Measurements from ENCODE around the gene STARD9. TPM values are rescaled to one million over a fixed set of nuclear protein-coding genes. Genes with fewer than 3 reads are reported as not detected.

The STARD9 gene
- total RNA-seq, 4 donors from 2014 or later = 1.6 to 3.5 (median 2.0) TPM

- DNase-seq (no peak), ATAC-seq (no peak)
- no peak overlapping the region for H3K27ac ChIP-seq
- no peaks in the 10 kb centered on the region for H3K9me3 ChIP-seq
- no peaks in the 10 kb centered on the region for H3K4me1 ChIP-seq
- H3K36me3 ChIP-seq = peaks cover 0 to 68% of the 10 kb centered on the region in 2 donors
- no peak overlapping the region for H3K4me3 ChIP-seq
- TF ChIP-seq POLR2A (IDR thresholded peaks at IDR 0.05) (no peak), CTCF (IDR thresholded peaks at IDR 0.05 in 4 of 5, conservative IDR thresholded peaks at IDR 0.05 in 1 of 5) (no peak)
- no peaks in the 10 kb centered on the region for H3K27me3 ChIP-seq
- intact Hi-C loops (cut with DNase I; ENCODE audit: low total_unique reads) = no loop called here
- in situ Hi-C loops (cut with MboI; ENCODE audit: low sequenced_read_pairs in 4 of 4) = no loop called here
These were observed 145.6 kb downstream of the STARD9 start for GRCh38 chr15:42721016-42721415.

DNA sequence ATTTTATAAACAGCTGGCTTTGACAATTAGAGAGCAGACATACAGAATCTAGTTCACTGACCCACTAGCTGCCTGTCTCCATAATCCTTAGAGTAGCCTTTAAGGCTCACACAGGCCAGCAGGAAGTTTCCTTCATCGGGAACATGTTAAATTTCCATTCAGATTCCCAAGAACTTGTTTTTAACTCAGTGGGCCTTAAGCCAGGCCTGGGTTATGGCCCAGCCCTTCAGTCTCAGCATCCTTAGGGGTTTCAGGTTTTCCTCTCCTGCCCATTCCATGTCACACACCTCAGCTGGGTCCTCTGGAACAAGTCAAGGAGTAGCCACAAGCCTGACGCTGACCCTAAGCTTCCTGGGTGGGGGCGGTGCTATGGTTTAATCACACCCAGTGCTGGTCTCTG, 146.5 kb downstream of the STARD9 start:
- no peak overlapping the region for H3K27ac ChIP-seq
- DNase-seq = no peak
- ATAC-seq = no peak
- no peaks in the 10 kb centered on the region for H3K27me3 ChIP-seq
- in situ Hi-C loops (cut with MboI; ENCODE audit: low sequenced_read_pairs in 4 of 4) = no loop called here
- intact Hi-C loops (cut with DNase I; ENCODE audit: low total_unique reads) = no loop called here
- H3K36me3 ChIP-seq = peaks cover 0 to 76% of the 10 kb centered on the region in 2 donors
- TF ChIP-seq CTCF (IDR thresholded peaks at IDR 0.05 in 4 of 5, conservative IDR thresholded peaks at IDR 0.05 in 1 of 5) (no peak), POLR2A (IDR thresholded peaks at IDR 0.05) (no peak)
- no peaks in the 10 kb centered on the region for H3K4me1 ChIP-seq
- H3K9me3 ChIP-seq = no peaks in the 10 kb centered on the region
- H3K4me3 ChIP-seq = no peak overlapping the region

DNA sequence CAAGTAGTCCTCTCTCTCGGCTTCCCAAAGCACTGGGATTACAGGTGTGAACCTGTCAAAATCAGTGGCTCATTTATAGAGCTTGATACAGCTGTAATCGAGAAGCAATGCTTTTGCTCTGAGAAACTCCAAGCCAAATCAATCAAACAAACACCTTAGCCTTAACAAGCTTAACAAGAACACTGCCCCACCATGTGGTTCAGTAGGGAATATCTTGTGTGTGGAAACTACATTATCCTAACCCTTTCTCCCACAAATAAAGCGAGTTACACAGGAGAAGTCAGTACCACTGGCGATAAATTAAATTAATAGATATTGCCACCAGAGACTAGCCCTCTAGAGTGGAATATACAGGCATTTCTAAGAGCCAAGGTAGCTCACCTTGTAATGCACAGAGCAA, 147.7 kb downstream of the STARD9 start:
- H3K4me1 ChIP-seq = no peaks in the 10 kb centered on the region
- ATAC-seq (no peak), DNase-seq (no peak)
- H3K27ac ChIP-seq = no peak overlapping the region
- peaks cover 0 to 87% of the 10 kb centered on the region in 2 donors for H3K36me3 ChIP-seq
- H3K27me3 ChIP-seq = no peaks in the 10 kb centered on the region
- no peaks in the 10 kb centered on the region for H3K9me3 ChIP-seq
- TF ChIP-seq CTCF (IDR thresholded peaks at IDR 0.05 in 4 of 5, conservative IDR thresholded peaks at IDR 0.05 in 1 of 5) (no peak), POLR2A (IDR thresholded peaks at IDR 0.05) (no peak)
- no peak overlapping the region for H3K4me3 ChIP-seq
- intact Hi-C loops (cut with DNase I; ENCODE audit: low total_unique reads) (no loop called here), in situ Hi-C loops (cut with MboI; ENCODE audit: low sequenced_read_pairs in 4 of 4) (no loop called here)

- Histone ChIP-seq H3K27me3 (no peaks in the 10 kb centered on the region), H3K36me3 (peaks cover 0 to 97% of the 10 kb centered on the region in 2 donors), H3K4me3 (no peak overlapping the region), H3K4me1 (no peaks in the 10 kb centered on the region), H3K27ac (no peak overlapping the region), H3K9me3 (no peaks in the 10 kb centered on the region)
- TF ChIP-seq CTCF (IDR thresholded peaks at IDR 0.05 in 4 of 5, conservative IDR thresholded peaks at IDR 0.05 in 1 of 5) = no peak
- TF ChIP-seq POLR2A (IDR thresholded peaks at IDR 0.05) = no peak
- ATAC-seq (no peak), DNase-seq (no peak)
- in situ Hi-C loops (cut with MboI; ENCODE audit: low sequenced_read_pairs in 4 of 4) (no loop called here), intact Hi-C loops (cut with DNase I; ENCODE audit: low total_unique reads) (no loop called here)
These were observed 148.9 kb downstream of the STARD9 start for GRCh38 chr15:42724276-42724675.

- ATAC-seq (no peak), DNase-seq (no peak)
- in situ Hi-C loops (cut with MboI; ENCODE audit: low sequenced_read_pairs in 4 of 4) = no loop called here
- no peaks in the 10 kb centered on the region for H3K27me3 ChIP-seq
- H3K4me3 ChIP-seq = no peak overlapping the region
- H3K27ac ChIP-seq = no peak overlapping the region
- TF ChIP-seq CTCF (IDR thresholded peaks at IDR 0.05 in 4 of 5, conservative IDR thresholded peaks at IDR 0.05 in 1 of 5) (no peak), POLR2A (IDR thresholded peaks at IDR 0.05) (no peak)
- H3K4me1 ChIP-seq = no peaks in the 10 kb centered on the region
- intact Hi-C loops (cut with DNase I; ENCODE audit: low total_unique reads) = no loop called here
- H3K36me3 ChIP-seq = peaks cover 0 to 97% of the 10 kb centered on the region in 2 donors
- H3K9me3 ChIP-seq = no peaks in the 10 kb centered on the region
These were observed 150.0 kb downstream of the STARD9 start for GRCh38 chr15:42725331-42725903.

Data from gastrocnemius medialis (tissue), 4 donors.